Thymus (tissue), 11 donors: ENCODE measurements around the gene NYAP2. TPM values are rescaled to one million over a fixed set of nuclear protein-coding genes. Genes with fewer than 3 reads are reported as not detected.

Experiments used
- DNase-seq, 9 donors: peaks; one replicate each; pipeline ENCODE4 v3.0.0-alpha.2; 2013; ENCODE audit warnings: low spot score in 9 of 9, low read depth in 6 of 9, missing footprints in 1 of 9
- H3K27ac ChIP-seq, 2 donors: one replicate each; pipeline ENCODE4 v1.5.1; 2013; ENCODE audit warnings: control low read depth in 1 of 2, low read depth in 1 of 2, low read length in 1 of 2, mild to moderate bottlenecking in 1 of 2, moderate library complexity in 1 of 2
- H3K27me3 ChIP-seq, 2 donors: one replicate each; pipeline ENCODE4 v1.5.1; 2013; ENCODE audit warnings: low read length in 1 of 2; ENCODE audit not compliant: control insufficient read depth in 2 of 2, insufficient read depth in 1 of 2
- H3K36me3 ChIP-seq, 2 donors: one replicate each; pipeline ENCODE4 v1.5.1; 2013; ENCODE audit warnings: low read length in 1 of 2, mild to moderate bottlenecking in 1 of 2, moderate library complexity in 1 of 2; ENCODE audit not compliant: control insufficient read depth in 2 of 2, insufficient read depth in 2 of 2
- H3K4me1 ChIP-seq, 2 donors: one replicate each; pipeline ENCODE4 v1.5.1; 2013; ENCODE audit warnings: low read length in 2 of 2; ENCODE audit not compliant: control insufficient read depth in 2 of 2, insufficient read depth in 2 of 2
- H3K4me3 ChIP-seq, 2 donors: one replicate each; pipeline ENCODE4 v1.5.1; 2013; ENCODE audit warnings: low read length in 2 of 2, control low read depth in 1 of 2, mild to moderate bottlenecking in 1 of 2
- H3K9me3 ChIP-seq, 2 donors: one replicate each; pipeline ENCODE4 v1.5.1; 2013; ENCODE audit warnings: low read length in 1 of 2, mild to moderate bottlenecking in 1 of 2; ENCODE audit not compliant: control insufficient read depth in 2 of 2, insufficient read depth in 1 of 2
- WGBS: extraction: QIAGEN DNeasy Blood & Tissue Kit; methylation state at CpG from one replicate; pipeline ENCODE4 v1.1.7; 2013; 5-methylcytosine and 5-hydroxymethylcytosine counted together
- polyA plus RNA-seq: library from polyadenylated mRNA; stranded (reverse); fragments of 200-250 nt; gene quantifications from one replicate; pipeline ENCODE4 v1.2.3, GENCODE V29; 2013
- total RNA-seq: library from RNA; stranded (reverse); fragments of 120-200 nt; gene quantifications from one replicate; pipeline ENCODE4 v1.2.4, GENCODE V29; 2013
- donor health status: healthy.

The NYAP2 gene
- total and polyA plus RNA-seq, 2 donors, result 0.02 to 0.05 TPM

DNA sequence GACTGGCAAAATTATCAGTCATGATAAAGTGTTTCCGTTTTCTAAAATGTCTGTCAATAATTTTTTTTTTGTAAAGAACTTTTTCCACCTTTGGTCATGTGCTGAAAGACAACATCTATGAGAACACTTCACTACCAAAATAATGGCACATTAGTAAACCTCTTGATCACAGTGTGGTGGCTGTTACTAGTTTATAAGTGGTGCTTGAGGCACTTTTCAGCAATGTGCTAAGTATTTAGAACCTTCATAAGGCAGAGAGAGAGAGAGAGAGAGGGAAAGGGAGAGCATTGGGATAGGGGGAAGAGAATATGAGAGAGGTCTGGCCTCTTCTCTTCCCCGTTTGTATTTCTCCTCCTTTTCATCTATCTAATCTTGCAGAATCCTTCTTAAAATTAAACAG is 1.1 kb upstream of the NYAP2 start:
- Histone ChIP-seq H3K36me3 (no peaks in the 10 kb centered on the region), H3K4me1 (no peaks in the 10 kb centered on the region), H3K9me3 (no peaks in the 10 kb centered on the region), H3K27me3 (no peaks in the 10 kb centered on the region), H3K4me3 (no peak overlapping the region), H3K27ac (no peak overlapping the region)
- 73% methylated on average over 2 of the region's 2 CpGs for WGBS
- no peak for DNase-seq

DNA sequence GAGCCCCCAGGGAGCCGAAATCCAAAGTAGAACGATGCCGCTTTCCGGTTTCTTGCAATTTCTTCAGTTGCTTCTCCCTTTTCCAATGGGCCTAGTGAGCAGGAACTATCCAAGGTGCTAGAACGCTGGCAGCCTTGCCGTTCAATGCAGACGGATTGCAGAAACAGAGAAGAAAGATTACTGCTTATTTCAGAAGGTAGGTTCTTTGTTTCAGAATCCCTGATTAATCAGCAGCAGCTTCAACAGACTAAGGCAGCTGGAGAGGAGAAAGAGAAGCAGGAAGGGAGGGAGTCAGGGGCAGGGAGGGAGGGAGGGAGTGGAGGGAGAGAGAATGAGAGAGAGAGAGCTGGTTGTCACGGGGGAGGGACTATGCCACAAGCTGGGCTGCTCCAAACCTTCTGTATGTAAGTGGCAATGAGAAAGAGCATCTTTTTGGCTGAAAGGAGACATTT is 576 bp downstream of the NYAP2 start:
- WGBS, result 16% methylated on average over 8 of the region's 8 CpGs
- Histone ChIP-seq H3K27me3 (no peaks in the 10 kb centered on the region), H3K36me3 (no peaks in the 10 kb centered on the region), H3K4me1 (no peaks in the 10 kb centered on the region), H3K27ac (no peak overlapping the region), H3K9me3 (no peaks in the 10 kb centered on the region), H3K4me3 (no peak overlapping the region)
- peak in 2 of 9 donors; percentile 4 to 18 for DNase-seq

DNA sequence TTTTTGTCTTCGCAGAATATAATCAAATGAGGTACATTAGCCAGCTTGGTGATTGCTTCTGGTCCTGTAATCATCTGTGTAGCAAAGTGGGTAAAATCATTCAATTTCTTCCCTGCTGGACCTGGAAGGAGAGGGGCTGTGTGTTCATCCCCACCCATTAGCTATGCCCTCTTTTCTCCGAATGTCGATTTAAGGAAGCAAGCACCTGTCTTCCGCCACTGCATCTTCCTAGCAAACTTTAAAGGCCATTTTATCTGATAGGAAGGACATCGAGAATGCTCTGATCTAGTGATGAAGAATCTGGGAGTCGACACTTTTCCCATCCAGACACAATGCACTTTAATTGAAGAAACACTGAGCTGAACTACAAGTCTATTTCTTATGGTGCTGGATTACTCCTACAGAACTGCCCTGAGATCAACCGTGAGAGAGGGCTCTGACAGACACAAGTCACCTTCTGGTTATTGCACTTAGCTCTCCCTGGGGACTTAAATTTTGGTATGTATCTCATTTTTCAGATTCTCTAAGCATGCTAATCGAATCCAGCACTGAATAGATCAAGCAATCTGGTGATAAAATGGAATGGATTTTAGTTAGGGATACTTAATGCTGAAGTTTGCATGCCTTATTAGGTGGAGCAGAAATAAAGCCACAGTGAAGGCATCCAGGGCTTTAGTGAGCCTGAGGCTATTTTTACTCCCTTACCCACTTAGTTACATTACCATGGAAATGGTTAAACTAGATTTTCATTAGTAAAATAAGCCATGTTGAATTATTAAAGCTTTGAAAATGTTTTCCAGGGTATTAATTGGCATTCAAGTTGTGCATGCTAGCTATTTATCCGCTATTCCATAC is 1.3 kb downstream of the NYAP2 start:
- H3K4me3 ChIP-seq, result no peak overlapping the region
- no peak overlapping the region for H3K27ac ChIP-seq
- no peaks in the 10 kb centered on the region for H3K36me3 ChIP-seq
- DNase-seq, result no peak
- H3K4me1 ChIP-seq, result no peaks in the 10 kb centered on the region
- no peaks in the 10 kb centered on the region for H3K27me3 ChIP-seq
- H3K9me3 ChIP-seq, result no peaks in the 10 kb centered on the region
- 81% methylated on average over 9 of the region's 9 CpGs for WGBS

DNA sequence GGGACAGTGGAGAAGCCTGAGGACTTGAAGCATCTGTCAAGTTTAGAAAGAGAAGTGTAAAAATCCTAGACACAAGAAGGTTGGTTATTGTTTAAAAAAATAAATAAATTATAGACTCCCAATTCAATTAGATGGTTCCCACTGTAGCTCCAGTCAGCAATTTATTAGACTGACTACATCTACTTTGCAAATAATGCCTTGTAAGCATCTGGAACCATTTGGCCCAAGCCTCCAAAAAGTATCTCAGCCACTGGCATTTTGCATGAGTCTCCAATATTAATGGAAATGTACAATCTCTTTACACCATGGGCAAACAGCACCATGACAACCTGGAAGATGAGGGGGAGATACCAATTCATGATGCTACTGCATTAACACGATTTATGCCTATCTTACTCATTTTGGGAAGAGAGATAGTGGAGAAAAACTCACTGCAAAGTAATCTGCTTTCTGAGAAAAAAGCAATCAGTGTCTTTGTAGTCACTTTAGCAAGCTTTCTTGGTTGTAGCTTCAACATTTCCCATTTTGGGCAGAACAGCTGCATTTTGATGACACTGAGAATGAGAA is 2.8 kb downstream of the NYAP2 start:
- Histone ChIP-seq H3K27me3 (no peaks in the 10 kb centered on the region), H3K27ac (no peak overlapping the region), H3K4me3 (no peak overlapping the region), H3K9me3 (no peaks in the 10 kb centered on the region), H3K36me3 (no peaks in the 10 kb centered on the region), H3K4me1 (no peaks in the 10 kb centered on the region)
- WGBS, result 64% methylated on average over 1 of the region's 1 CpG
- no peak for DNase-seq

GRCh38 chr2:225411452-225411851 is 11.9 kb downstream of the NYAP2 start:
- Histone ChIP-seq H3K27me3 (no peaks in the 10 kb centered on the region), H3K27ac (no peak overlapping the region), H3K36me3 (no peaks in the 10 kb centered on the region), H3K9me3 (no peaks in the 10 kb centered on the region), H3K4me3 (no peak overlapping the region), H3K4me1 (no peaks in the 10 kb centered on the region)
- WGBS, result 81% methylated on average over 3 of the region's 3 CpGs
- DNase-seq, result no peak

- no peak for DNase-seq
- Histone ChIP-seq H3K27me3 (no peaks in the 10 kb centered on the region), H3K36me3 (no peaks in the 10 kb centered on the region), H3K4me1 (no peaks in the 10 kb centered on the region), H3K9me3 (no peaks in the 10 kb centered on the region), H3K4me3 (no peak overlapping the region), H3K27ac (no peak overlapping the region)
- 72% methylated on average over 2 of the region's 2 CpGs for WGBS
Measured at GRCh38 chr2:225413786-225414185, 14.3 kb downstream of the NYAP2 start.

GRCh38 chr2:225414902-225415301 is 15.4 kb downstream of the NYAP2 start:
- WGBS, result 77% methylated on average over 1 of the region's 1 CpG
- H3K9me3 ChIP-seq, result no peaks in the 10 kb centered on the region
- no peak for DNase-seq
- H3K27ac ChIP-seq, result no peak overlapping the region
- no peak overlapping the region for H3K4me3 ChIP-seq
- H3K4me1 ChIP-seq, result no peaks in the 10 kb centered on the region
- H3K36me3 ChIP-seq, result no peaks in the 10 kb centered on the region
- H3K27me3 ChIP-seq, result no peaks in the 10 kb centered on the region

- no peak for DNase-seq
- H3K4me1 ChIP-seq, result no peaks in the 10 kb centered on the region
- H3K27me3 ChIP-seq, result no peaks in the 10 kb centered on the region
- no peaks in the 10 kb centered on the region for H3K36me3 ChIP-seq
- H3K27ac ChIP-seq, result no peak overlapping the region
- H3K9me3 ChIP-seq, result no peaks in the 10 kb centered on the region
- 99% methylated on average over 2 of the region's 2 CpGs for WGBS
- no peak overlapping the region for H3K4me3 ChIP-seq
Measured at GRCh38 chr2:225415341-225415740, 15.8 kb downstream of the NYAP2 start.

GRCh38 chr2:225415792-225416191 is 16.3 kb downstream of the NYAP2 start:
- WGBS, result 88% methylated on average over 2 of the region's 2 CpGs
- H3K27ac ChIP-seq, result no peak overlapping the region

More at GRCh38 chr2:225415792-225416191, 16.3 kb downstream of the NYAP2 start:
- no peak overlapping the region for H3K4me3 ChIP-seq
- DNase-seq, result no peak
- no peaks in the 10 kb centered on the region for H3K4me1 ChIP-seq
- H3K9me3 ChIP-seq, result no peaks in the 10 kb centered on the region
- H3K36me3 ChIP-seq, result no peaks in the 10 kb centered on the region
- no peaks in the 10 kb centered on the region for H3K27me3 ChIP-seq
